Dedifferentiated amniotic fluid mesenchymal stem cell (primary cell): ENCODE data around the gene MUC3A.
"Not testable (repeated sequence)": the region's sequence is repeated elsewhere in the genome, so short reads cannot be mapped to it uniquely, and the experiment has no call there.

Experiments used
- DNase-seq: peaks from one replicate; pipeline ENCODE4 v3.0.0-alpha.2; 2016; ENCODE audit errors: extremely low spot score

MUC3A gene

GRCh38 chr7:100974021-100974420 is 24.7 kb downstream of the MUC3A start:
- DNase-seq: no peak

GRCh38 chr7:100975371-100975821 is 26.1 kb downstream of the MUC3A start:
- no peak for DNase-seq

- DNase-seq: no peak
These were observed 29.0 kb downstream of the MUC3A start for GRCh38 chr7:100978300-100978699.

GRCh38 chr7:100983451-100984187 is 34.3 kb downstream of the MUC3A start:
- DNase-seq: peak; percentile 90

- not testable (repeated sequence) for DNase-seq
These were observed 35.0 kb downstream of the MUC3A start for GRCh38 chr7:100984241-100984918.

- not testable (repeated sequence) for DNase-seq
These were observed 35.9 kb downstream of the MUC3A start for GRCh38 chr7:100985033-100985797.

- no peak for DNase-seq
These were observed 42.3 kb downstream of the MUC3A start for GRCh38 chr7:100991631-100992030.

GRCh38 chr7:100992280-100992679 is 42.9 kb downstream of the MUC3A start:
- not testable (repeated sequence) for DNase-seq

- not testable (repeated sequence) for DNase-seq
These were observed 45.3 kb downstream of the MUC3A start for GRCh38 chr7:100994671-100995070.

- not testable (repeated sequence) for DNase-seq
These were observed 49.2 kb downstream of the MUC3A start for GRCh38 chr7:100998530-100998929.

- DNase-seq: not testable (repeated sequence)
These were observed 50.0 kb downstream of the MUC3A start for GRCh38 chr7:100999334-100999733.

- DNase-seq: not testable (repeated sequence)
These were observed 50.7 kb downstream of the MUC3A start for GRCh38 chr7:101000025-101000424.

- not testable (repeated sequence) for DNase-seq
These were observed 53.0 kb downstream of the MUC3A start for GRCh38 chr7:101002333-101002732.

- not testable (repeated sequence) for DNase-seq
These were observed 58.0 kb downstream of the MUC3A start for GRCh38 chr7:101007361-101007760.

- no peak for DNase-seq
These were observed 60.3 kb downstream of the MUC3A start for GRCh38 chr7:101009629-101010028.

GRCh38 chr7:101012931-101013330 is 63.6 kb downstream of the MUC3A start:
- no peak for DNase-seq

GRCh38 chr7:101015626-101016025 is 66.3 kb downstream of the MUC3A start:
- no peak for DNase-seq

- peak; percentile 77 for DNase-seq
These were observed 67.9 kb downstream of the MUC3A start for GRCh38 chr7:101017064-101017777.
